Mucosa of stomach (tissue), 1 donor: Measurements from ENCODE around the gene MID1.
"Not testable (repeated sequence)": the region's sequence is repeated elsewhere in the genome, so short reads cannot be mapped to it uniquely, and the experiment has no call there.

Source experiments
- H3K27me3 ChIP-seq: one replicate; pipeline ENCODE4 v1.7.0; 2013; ENCODE audit warnings: mild to moderate bottlenecking, low read length; ENCODE audit not compliant: control insufficient read depth, insufficient read depth
- H3K36me3 ChIP-seq: one replicate; pipeline ENCODE4 v1.7.0; 2013; ENCODE audit warnings: low read length; ENCODE audit not compliant: control insufficient read depth, insufficient read depth
- H3K4me1 ChIP-seq: one replicate; pipeline ENCODE4 v1.7.0; 2013; ENCODE audit warnings: mild to moderate bottlenecking, low read length; ENCODE audit not compliant: control insufficient read depth, insufficient read depth
- H3K4me3 ChIP-seq: one replicate; pipeline ENCODE4 v1.7.0; 2013; ENCODE audit warnings: low read length
- H3K9ac ChIP-seq: one replicate; pipeline ENCODE4 v1.7.0; 2013; ENCODE audit warnings: mild to moderate bottlenecking, low read length, moderate library complexity
- H3K9me3 ChIP-seq: one replicate; pipeline ENCODE4 v1.7.0; 2013; ENCODE audit warnings: mild to moderate bottlenecking, low read length, moderate library complexity; ENCODE audit not compliant: control insufficient read depth
- donor health status: Pancreatic carcinoma.

Gene MID1

GRCh38 chrX:10615931-10616774 is 4.2 kb downstream of the MID1 start:
- no peak overlapping the region for H3K9ac ChIP-seq
- no peak overlapping the region for H3K4me3 ChIP-seq
- H3K9me3 ChIP-seq = no peaks in the 10 kb centered on the region

GRCh38 chrX:10612215-10612614 is 8.2 kb downstream of the MID1 start:
- no peaks in the 10 kb centered on the region for H3K4me1 ChIP-seq
- H3K36me3 ChIP-seq = no peaks in the 10 kb centered on the region
- no peak overlapping the region for H3K4me3 ChIP-seq
- no peaks in the 10 kb centered on the region for H3K9me3 ChIP-seq
- H3K9ac ChIP-seq = no peak overlapping the region
- no peaks in the 10 kb centered on the region for H3K27me3 ChIP-seq

More at GRCh38 chrX:10615931-10616774, 4.2 kb downstream of the MID1 start:
- Histone ChIP-seq H3K27me3 (no peaks in the 10 kb centered on the region), H3K36me3 (no peaks in the 10 kb centered on the region), H3K4me1 (peaks cover 11% of the 10 kb centered on the region)

GRCh38 chrX:10611441-10612090 is 8.8 kb downstream of the MID1 start:
- H3K9me3 ChIP-seq = no peaks in the 10 kb centered on the region
- no peaks in the 10 kb centered on the region for H3K27me3 ChIP-seq
- no peak overlapping the region for H3K9ac ChIP-seq
- no peaks in the 10 kb centered on the region for H3K4me1 ChIP-seq
- H3K36me3 ChIP-seq = no peaks in the 10 kb centered on the region
- no peak overlapping the region for H3K4me3 ChIP-seq

GRCh38 chrX:10608099-10608498 is 12.3 kb downstream of the MID1 start:
- Histone ChIP-seq H3K9ac (no peak overlapping the region), H3K9me3 (no peaks in the 10 kb centered on the region), H3K4me1 (no peaks in the 10 kb centered on the region), H3K27me3 (no peaks in the 10 kb centered on the region), H3K4me3 (no peak overlapping the region), H3K36me3 (no peaks in the 10 kb centered on the region)

GRCh38 chrX:10607233-10607632 is 13.2 kb downstream of the MID1 start:
- Histone ChIP-seq H3K9me3 (no peaks in the 10 kb centered on the region), H3K27me3 (no peaks in the 10 kb centered on the region), H3K9ac (no peak overlapping the region), H3K36me3 (no peaks in the 10 kb centered on the region), H3K4me1 (no peaks in the 10 kb centered on the region), H3K4me3 (no peak overlapping the region)

GRCh38 chrX:10603612-10604011 is 16.8 kb downstream of the MID1 start:
- Histone ChIP-seq H3K9ac (no peak overlapping the region), H3K36me3 (no peaks in the 10 kb centered on the region), H3K27me3 (no peaks in the 10 kb centered on the region), H3K4me3 (no peak overlapping the region), H3K9me3 (no peaks in the 10 kb centered on the region), H3K4me1 (no peaks in the 10 kb centered on the region)

- Histone ChIP-seq H3K4me1 (no peaks in the 10 kb centered on the region), H3K27me3 (no peaks in the 10 kb centered on the region), H3K9ac (no peak overlapping the region), H3K4me3 (no peak overlapping the region), H3K36me3 (no peaks in the 10 kb centered on the region), H3K9me3 (no peaks in the 10 kb centered on the region)
These were observed 17.7 kb downstream of the MID1 start for GRCh38 chrX:10602646-10603045.

GRCh38 chrX:10600479-10600878 is 19.9 kb downstream of the MID1 start:
- no peaks in the 10 kb centered on the region for H3K9me3 ChIP-seq
- H3K36me3 ChIP-seq = no peaks in the 10 kb centered on the region
- no peak overlapping the region for H3K9ac ChIP-seq
- no peaks in the 10 kb centered on the region for H3K4me1 ChIP-seq
- no peaks in the 10 kb centered on the region for H3K27me3 ChIP-seq
- H3K4me3 ChIP-seq = no peak overlapping the region

GRCh38 chrX:10598540-10598939 is 21.8 kb downstream of the MID1 start:
- no peaks in the 10 kb centered on the region for H3K9me3 ChIP-seq
- H3K9ac ChIP-seq = no peak overlapping the region
- no peaks in the 10 kb centered on the region for H3K4me1 ChIP-seq
- H3K4me3 ChIP-seq = no peak overlapping the region
- no peaks in the 10 kb centered on the region for H3K36me3 ChIP-seq
- H3K27me3 ChIP-seq = no peaks in the 10 kb centered on the region

GRCh38 chrX:10597871-10598270 is 22.5 kb downstream of the MID1 start:
- H3K9ac ChIP-seq = no peak overlapping the region
- H3K27me3 ChIP-seq = no peaks in the 10 kb centered on the region
- no peaks in the 10 kb centered on the region for H3K36me3 ChIP-seq
- no peak overlapping the region for H3K4me3 ChIP-seq
- no peaks in the 10 kb centered on the region for H3K9me3 ChIP-seq
- H3K4me1 ChIP-seq = no peaks in the 10 kb centered on the region

GRCh38 chrX:10591363-10592335 is 28.7 kb downstream of the MID1 start:
- no peaks in the 10 kb centered on the region for H3K27me3 ChIP-seq
- no peaks in the 10 kb centered on the region for H3K4me1 ChIP-seq
- H3K36me3 ChIP-seq = no peaks in the 10 kb centered on the region
- no peak overlapping the region for H3K4me3 ChIP-seq
- H3K9me3 ChIP-seq = no peaks in the 10 kb centered on the region
- H3K9ac ChIP-seq = no peak overlapping the region

GRCh38 chrX:10589787-10590186 is 30.6 kb downstream of the MID1 start:
- H3K4me1 ChIP-seq, H3K4me3 ChIP-seq, H3K27me3 ChIP-seq, H3K9ac ChIP-seq, H3K9me3 ChIP-seq, H3K36me3 ChIP-seq: not testable (repeated sequence)
